ENCODE results near the gene CUX1. TPM values are rescaled to one million over a fixed set of nuclear protein-coding genes. Genes with fewer than 3 reads are reported as not detected.

Gene CUX1, protein sequence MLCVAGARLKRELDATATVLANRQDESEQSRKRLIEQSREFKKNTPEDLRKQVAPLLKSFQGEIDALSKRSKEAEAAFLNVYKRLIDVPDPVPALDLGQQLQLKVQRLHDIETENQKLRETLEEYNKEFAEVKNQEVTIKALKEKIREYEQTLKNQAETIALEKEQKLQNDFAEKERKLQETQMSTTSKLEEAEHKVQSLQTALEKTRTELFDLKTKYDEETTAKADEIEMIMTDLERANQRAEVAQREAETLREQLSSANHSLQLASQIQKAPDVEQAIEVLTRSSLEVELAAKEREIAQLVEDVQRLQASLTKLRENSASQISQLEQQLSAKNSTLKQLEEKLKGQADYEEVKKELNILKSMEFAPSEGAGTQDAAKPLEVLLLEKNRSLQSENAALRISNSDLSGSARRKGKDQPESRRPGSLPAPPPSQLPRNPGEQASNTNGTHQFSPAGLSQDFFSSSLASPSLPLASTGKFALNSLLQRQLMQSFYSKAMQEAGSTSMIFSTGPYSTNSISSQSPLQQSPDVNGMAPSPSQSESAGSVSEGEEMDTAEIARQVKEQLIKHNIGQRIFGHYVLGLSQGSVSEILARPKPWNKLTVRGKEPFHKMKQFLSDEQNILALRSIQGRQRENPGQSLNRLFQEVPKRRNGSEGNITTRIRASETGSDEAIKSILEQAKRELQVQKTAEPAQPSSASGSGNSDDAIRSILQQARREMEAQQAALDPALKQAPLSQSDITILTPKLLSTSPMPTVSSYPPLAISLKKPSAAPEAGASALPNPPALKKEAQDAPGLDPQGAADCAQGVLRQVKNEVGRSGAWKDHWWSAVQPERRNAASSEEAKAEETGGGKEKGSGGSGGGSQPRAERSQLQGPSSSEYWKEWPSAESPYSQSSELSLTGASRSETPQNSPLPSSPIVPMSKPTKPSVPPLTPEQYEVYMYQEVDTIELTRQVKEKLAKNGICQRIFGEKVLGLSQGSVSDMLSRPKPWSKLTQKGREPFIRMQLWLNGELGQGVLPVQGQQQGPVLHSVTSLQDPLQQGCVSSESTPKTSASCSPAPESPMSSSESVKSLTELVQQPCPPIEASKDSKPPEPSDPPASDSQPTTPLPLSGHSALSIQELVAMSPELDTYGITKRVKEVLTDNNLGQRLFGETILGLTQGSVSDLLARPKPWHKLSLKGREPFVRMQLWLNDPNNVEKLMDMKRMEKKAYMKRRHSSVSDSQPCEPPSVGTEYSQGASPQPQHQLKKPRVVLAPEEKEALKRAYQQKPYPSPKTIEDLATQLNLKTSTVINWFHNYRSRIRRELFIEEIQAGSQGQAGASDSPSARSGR (N-terminal part only)
- 100 to 1,000 TPM in 1 of 2 donors, 10 to 100 TPM in 1; 96.9 to 138 TPM for total RNA-seq
- 10 to 100 TPM; 40.5 to 41.4 TPM for polyA plus RNA-seq
- long read RNA-seq, donor 1, transcript CUX1-202 (23 exons, 2,931 nt): major isoform, 11 of 30 reads
- long read RNA-seq, donor 1, partial matches to known transcripts: 17 of 30 reads
- long read RNA-seq, donor 1, other reads (novel, unspliced or antisense): 0 of 30 reads
- long read RNA-seq, donor 2, partial matches to known transcripts: 11 of 12 reads
- long read RNA-seq, donor 2, other reads (novel, unspliced or antisense): 0 of 12 reads
- long read RNA-seq, donor 3, partial matches to known transcripts: 0 of 3 reads
- long read RNA-seq, donor 3, other reads (novel, unspliced or antisense): 0 of 3 reads
- long read RNA-seq, donor 4, full-length matches to known transcripts: 2 of 20 reads
- long read RNA-seq, donor 4, partial matches to known transcripts: 18 of 20 reads
- long read RNA-seq, donor 4, other reads (novel, unspliced or antisense): 0 of 20 reads
- long read RNA-seq, donor 5, partial matches to known transcripts: 41 of 42 reads
- long read RNA-seq, donor 5, other reads (novel, unspliced or antisense): 0 of 42 reads

- H3K9me3 ChIP-seq (ENCODE audit: control insufficient read depth in 4 of 4, insufficient read depth in 3 of 4, low read length in 3 of 4): no peaks in the 10 kb centered on the region
- TF ChIP-seq CTCF (IDR thresholded peaks at IDR 0.05; ENCODE audit: control extremely low read depth, extremely low read depth): no peak
- peaks cover 3 to 30% (median 6%) of the 10 kb centered on the region in 5 donors for H3K4me1 ChIP-seq (ENCODE audit: control insufficient read depth in 5 of 5, insufficient read depth in 5 of 5, low read length in 5 of 5)
- peak within 1 kb of the TSS; percentile 72 for H3K4me3 ChIP-seq
- H3K36me3 ChIP-seq (ENCODE audit: control insufficient read depth in 4 of 4, insufficient read depth in 4 of 4, low read length in 4 of 4): no peaks in the 10 kb centered on the region
- peaks cover 0 to 11% (median 11%) of the 10 kb centered on the region in 3 donors for H3K27me3 ChIP-seq (ENCODE audit: control insufficient read depth in 3 of 3, insufficient read depth in 3 of 3, low read length in 2 of 3)
- DNase-seq: peak in 2 of 3 donors; percentile 33 to 53
- no peak for ATAC-seq (ENCODE audit: insufficient read depth, low FRiP score)
- 4 to 9% methylated on average over 49 of the region's 49 CpGs for WGBS, 2 donors
- H3K27ac ChIP-seq (ENCODE audit: low read depth in 1 of 2, low read length in 1 of 2): peak within 1 kb of the TSS; percentile 76 to 79
- peak within 1 kb of the TSS in 1 of 2 donors; percentile 38 for H3K9ac ChIP-seq (ENCODE audit: insufficient read depth in 1 of 2, low read length in 2 of 2)
Measured at GRCh38 chr7:101817471-101818286, at the start of gene CUX1. TSS of gene CUX1 (plus strand) at chr7:101817626. CDS start at chr7:101817640, 14 bp downstream.

GRCh38 chr7:101768280-101768679, 49.1 kb upstream of the CUX1 start:
- DNase-seq: no peak
- no peaks in the 10 kb centered on the region for H3K4me1 ChIP-seq (ENCODE audit: control insufficient read depth in 5 of 5, insufficient read depth in 5 of 5, low read length in 5 of 5)
- H3K9ac ChIP-seq (ENCODE audit: insufficient read depth in 1 of 2, low read length in 2 of 2): no peak overlapping the region
- H3K36me3 ChIP-seq (ENCODE audit: control insufficient read depth in 4 of 4, insufficient read depth in 4 of 4, low read length in 4 of 4): no peaks in the 10 kb centered on the region
- H3K27ac ChIP-seq (ENCODE audit: low read depth in 1 of 2, low read length in 1 of 2): no peak overlapping the region
- 93 to 97% methylated on average over 7 of the region's 7 CpGs for WGBS, 2 donors
- no peak for ATAC-seq (ENCODE audit: insufficient read depth, low FRiP score)
- no peak for TF ChIP-seq CTCF (IDR thresholded peaks at IDR 0.05; ENCODE audit: control extremely low read depth, extremely low read depth)
- no peaks in the 10 kb centered on the region for H3K9me3 ChIP-seq (ENCODE audit: control insufficient read depth in 4 of 4, insufficient read depth in 3 of 4, low read length in 3 of 4)
- no peak overlapping the region for H3K4me3 ChIP-seq
- peaks cover 0 to 2% (median 0%) of the 10 kb centered on the region in 3 donors for H3K27me3 ChIP-seq (ENCODE audit: control insufficient read depth in 3 of 3, insufficient read depth in 3 of 3, low read length in 2 of 3)
